IPS-11a (cell line): Measurements from ENCODE around the gene STAP2.

ENCODE experiments used
- H3K4me3 ChIP-seq: one replicate; pipeline ENCODE4 v1.5.1; 2013; ENCODE audit warnings: low read depth, low read length, control low read depth

Gene STAP2

GRCh38 chr19:4328991-4329681, 9.5 kb downstream of the STAP2 start:
- peak overlapping the region; percentile 52 for H3K4me3 ChIP-seq

- peak overlapping the region; percentile 52 for H3K4me3 ChIP-seq
Measured at GRCh38 chr19:4328243-4328990, 10.2 kb downstream of the STAP2 start.

GRCh38 chr19:4327877-4328242, 10.8 kb downstream of the STAP2 start:
- peak overlapping the region; percentile 13 for H3K4me3 ChIP-seq

GRCh38 chr19:4327252-4327876, 11.3 kb downstream of the STAP2 start:
- H3K4me3 ChIP-seq: peak overlapping the region; percentile 45

GRCh38 chr19:4326837-4327251, 11.8 kb downstream of the STAP2 start:
- peak overlapping the region; percentile 45 for H3K4me3 ChIP-seq

GRCh38 chr19:4326215-4326836, 12.3 kb downstream of the STAP2 start:
- no peak overlapping the region for H3K4me3 ChIP-seq

- no peak overlapping the region for H3K4me3 ChIP-seq
Measured at GRCh38 chr19:4324228-4324627, 14.4 kb downstream of the STAP2 start.

- H3K4me3 ChIP-seq: no peak overlapping the region
Measured at GRCh38 chr19:4323692-4324091, 14.9 kb downstream of the STAP2 start.

GRCh38 chr19:4322942-4323665, 15.5 kb downstream of the STAP2 start:
- no peak overlapping the region for H3K4me3 ChIP-seq

- no peak overlapping the region for H3K4me3 ChIP-seq
Measured at GRCh38 chr19:4320419-4320818, 18.2 kb downstream of the STAP2 start.

GRCh38 chr19:4319067-4319718, 19.4 kb downstream of the STAP2 start:
- no peak overlapping the region for H3K4me3 ChIP-seq

- no peak overlapping the region for H3K4me3 ChIP-seq
Measured at GRCh38 chr19:4318460-4318859, 20.2 kb downstream of the STAP2 start.

- no peak overlapping the region for H3K4me3 ChIP-seq
Measured at GRCh38 chr19:4316956-4317355, 21.7 kb downstream of the STAP2 start.

GRCh38 chr19:4313847-4314490, 24.7 kb downstream of the STAP2 start:
- no peak overlapping the region for H3K4me3 ChIP-seq

- no peak overlapping the region for H3K4me3 ChIP-seq
Measured at GRCh38 chr19:4310247-4311121, 28.1 kb downstream of the STAP2 start.

GRCh38 chr19:4305659-4306058, 33.0 kb downstream of the STAP2 start:
- no peak overlapping the region for H3K4me3 ChIP-seq

- H3K4me3 ChIP-seq: no peak overlapping the region
Measured at GRCh38 chr19:4305257-4305612, 33.4 kb downstream of the STAP2 start.

- H3K4me3 ChIP-seq: no peak within 1 kb of the TSS
Measured at GRCh38 chr19:4304538-4305256, 33.9 kb downstream of the STAP2 start, which contains the start of gene FSD1. Gene FSD1, plus strand, starts transcription at chr19:4304598. Its CDS starts 149 bp downstream, at chr19:4304747.
